Fibroblast of lung (primary cell): ENCODE measurements around the gene PDE4D.

Source experiments
- EZH2 ChIP-seq: IDR thresholded peaks from 2 replicates; pipeline ENCODE4 v1.5.1; 2012; ENCODE audit warnings: low read length, control low read depth, mild to moderate bottlenecking; ENCODE audit errors: missing control alignments
- TF ChIP-seq, protein P1 (sequence below), 2 donors: IDR thresholded peaks in 1 of 2; conservative IDR thresholded peaks in 1 of 2; 1 replicate in 1 of 2; 2 replicates in 1 of 2; pipeline ENCODE4 v1.5.1; 2011 to 2012; ENCODE audit warnings: low read length in 2 of 2, control low read depth in 1 of 2, inconsistent platforms in 1 of 2, low read depth in 1 of 2, mild to moderate bottlenecking in 1 of 2

DNA sequence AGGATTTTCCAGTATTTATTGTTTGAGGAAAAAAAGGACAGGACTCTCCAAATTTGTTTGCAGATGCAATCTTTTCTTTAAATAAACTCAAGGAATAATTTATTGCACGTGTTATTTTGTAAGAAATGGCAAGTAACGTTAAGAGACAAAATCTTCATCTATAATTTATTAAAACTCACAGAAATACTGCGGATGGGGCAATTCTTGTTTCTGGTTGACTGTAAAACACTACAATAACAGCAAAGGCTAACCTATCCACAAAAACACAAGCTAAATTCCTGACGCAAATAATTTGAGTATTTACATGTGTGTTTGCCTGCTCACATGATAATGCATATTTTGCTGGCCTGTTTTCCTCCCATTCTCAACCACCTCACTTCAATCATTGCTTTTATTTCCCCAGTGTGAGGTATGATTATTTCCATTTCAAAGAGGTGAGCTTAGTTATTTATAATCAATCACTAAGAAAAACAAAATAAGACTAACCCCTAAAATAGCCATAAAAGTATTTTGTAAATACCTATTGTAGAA is 619.4 kb downstream of the PDE4D start:
- TF ChIP-seq, protein P1, sequence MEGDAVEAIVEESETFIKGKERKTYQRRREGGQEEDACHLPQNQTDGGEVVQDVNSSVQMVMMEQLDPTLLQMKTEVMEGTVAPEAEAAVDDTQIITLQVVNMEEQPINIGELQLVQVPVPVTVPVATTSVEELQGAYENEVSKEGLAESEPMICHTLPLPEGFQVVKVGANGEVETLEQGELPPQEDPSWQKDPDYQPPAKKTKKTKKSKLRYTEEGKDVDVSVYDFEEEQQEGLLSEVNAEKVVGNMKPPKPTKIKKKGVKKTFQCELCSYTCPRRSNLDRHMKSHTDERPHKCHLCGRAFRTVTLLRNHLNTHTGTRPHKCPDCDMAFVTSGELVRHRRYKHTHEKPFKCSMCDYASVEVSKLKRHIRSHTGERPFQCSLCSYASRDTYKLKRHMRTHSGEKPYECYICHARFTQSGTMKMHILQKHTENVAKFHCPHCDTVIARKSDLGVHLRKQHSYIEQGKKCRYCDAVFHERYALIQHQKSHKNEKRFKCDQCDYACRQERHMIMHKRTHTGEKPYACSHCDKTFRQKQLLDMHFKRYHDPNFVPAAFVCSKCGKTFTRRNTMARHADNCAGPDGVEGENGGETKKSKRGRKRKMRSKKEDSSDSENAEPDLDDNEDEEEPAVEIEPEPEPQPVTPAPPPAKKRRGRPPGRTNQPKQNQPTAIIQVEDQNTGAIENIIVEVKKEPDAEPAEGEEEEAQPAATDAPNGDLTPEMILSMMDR (conservative IDR thresholded peaks at IDR 0.05 in 1 of 2, IDR thresholded peaks at IDR 0.05 in 1 of 2; ENCODE audit: low read depth in 1 of 2, low read length in 2 of 2), result no peak
- no peak for TF ChIP-seq EZH2
